GM20431 (cell line): ENCODE results near the gene NPR1.
"Not testable (repeated sequence)": the region's sequence is repeated elsewhere in the genome, so short reads cannot be mapped to it uniquely, and the experiment has no call there.

ENCODE experiments used
- in situ Hi-C: fragments of 300-500 bp; cut with MseI, MboI; formaldehyde crosslinking; loops from one replicate; pipeline ENCODE4 v1.15.0; 2020; ENCODE audit warnings: low sequenced_read_pairs; ENCODE audit not compliant: unreplicated experiment

NPR1 gene

DNA sequence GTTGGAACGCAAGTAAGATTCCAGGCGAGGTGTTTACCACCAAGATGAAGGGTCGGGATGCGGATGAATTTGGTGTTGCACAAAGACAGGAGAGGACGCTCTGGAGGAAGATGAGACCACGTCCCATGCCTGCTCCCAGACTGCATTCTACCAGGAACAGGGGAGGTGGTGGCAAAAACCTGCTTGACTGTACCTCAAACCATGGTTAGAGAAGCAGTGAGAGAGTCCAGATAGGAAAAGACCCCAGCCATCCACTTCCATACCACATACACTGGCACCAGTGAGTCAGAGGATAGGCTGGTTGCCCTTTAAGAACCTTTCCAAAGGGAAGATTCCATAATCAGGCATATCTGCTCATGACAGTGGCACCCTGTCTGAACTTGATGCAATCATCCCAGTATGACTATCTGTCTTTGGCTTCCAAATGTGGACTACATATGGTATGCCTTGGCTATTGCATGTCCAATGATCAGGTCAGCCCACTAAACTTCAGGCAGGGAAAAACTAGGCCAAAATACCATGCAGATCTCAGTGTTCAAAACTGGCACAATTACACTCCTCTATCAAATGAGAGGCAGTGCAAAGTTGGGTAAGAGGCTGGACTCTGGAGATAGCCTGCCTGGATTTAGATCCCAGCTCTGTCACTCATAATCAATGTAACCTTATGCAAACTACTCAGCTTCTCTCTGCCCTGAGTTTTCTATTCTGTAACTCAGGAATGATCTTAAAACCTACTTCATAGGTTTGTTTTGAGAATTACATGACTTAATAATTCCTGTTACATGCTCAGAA is 20.6 kb downstream of the NPR1 start:
- in situ Hi-C loops: no loop called here

DNA sequence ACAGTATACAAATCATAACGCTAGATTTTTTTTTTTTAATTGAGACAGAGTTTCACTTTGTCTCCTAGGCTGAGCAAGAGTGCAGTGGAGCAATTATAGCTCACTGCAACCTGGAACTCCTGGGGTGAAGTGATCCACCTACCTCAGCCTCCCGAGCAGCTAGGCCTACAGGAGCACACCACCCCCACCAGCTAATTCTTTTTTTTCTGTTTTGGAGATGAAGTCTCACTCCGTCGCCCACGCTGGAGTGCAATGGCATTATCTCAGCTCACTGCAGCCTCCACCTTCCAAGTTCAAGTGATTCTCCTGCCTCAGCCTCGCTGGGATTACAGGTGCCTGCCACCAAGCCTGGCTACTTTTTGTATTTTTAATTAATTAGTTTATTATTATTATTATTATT is 21.3 kb downstream of the NPR1 start:
- in situ Hi-C loops: no loop called here

DNA sequence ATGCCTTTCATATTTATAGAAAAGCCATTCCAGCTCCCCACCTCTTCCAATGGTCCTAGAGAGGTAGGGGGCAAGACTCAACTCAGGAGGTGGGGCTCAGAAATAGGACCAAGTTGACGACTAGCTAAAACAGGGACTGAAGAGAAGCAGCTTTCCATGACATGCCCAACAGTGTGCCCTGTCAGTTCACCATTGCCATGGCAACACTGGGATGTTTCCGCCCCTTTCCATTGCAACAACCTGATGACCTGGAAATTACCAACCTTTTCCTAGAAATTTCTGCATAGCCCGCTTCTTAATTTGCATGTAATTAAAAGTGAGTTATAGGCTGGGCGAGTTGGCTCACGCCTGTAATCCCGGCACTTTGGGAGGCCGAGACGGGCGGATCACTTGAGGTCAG is 27.0 kb downstream of the NPR1 start:
- in situ Hi-C loops: no loop called here

DNA sequence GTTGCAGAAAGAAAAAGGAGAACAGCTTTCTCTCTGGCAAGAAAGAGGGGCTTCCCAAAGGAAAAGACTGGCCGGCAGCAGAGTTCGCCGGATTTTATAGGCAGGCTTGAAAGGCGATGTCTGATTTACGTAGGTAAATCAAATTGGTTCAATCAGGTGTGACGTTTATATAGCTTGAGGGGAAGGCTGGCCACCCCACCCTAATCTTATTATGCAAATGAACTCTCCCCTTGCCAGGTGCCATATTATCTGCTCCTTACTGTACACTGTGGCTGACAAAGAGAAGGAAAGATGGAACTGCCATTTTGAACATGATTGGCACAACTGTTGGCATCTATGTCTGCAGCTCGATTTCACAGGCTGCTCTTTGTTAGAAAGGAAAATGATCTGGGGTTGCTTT is 32.5 kb downstream of the NPR1 start:
- in situ Hi-C loops: no loop called here

DNA sequence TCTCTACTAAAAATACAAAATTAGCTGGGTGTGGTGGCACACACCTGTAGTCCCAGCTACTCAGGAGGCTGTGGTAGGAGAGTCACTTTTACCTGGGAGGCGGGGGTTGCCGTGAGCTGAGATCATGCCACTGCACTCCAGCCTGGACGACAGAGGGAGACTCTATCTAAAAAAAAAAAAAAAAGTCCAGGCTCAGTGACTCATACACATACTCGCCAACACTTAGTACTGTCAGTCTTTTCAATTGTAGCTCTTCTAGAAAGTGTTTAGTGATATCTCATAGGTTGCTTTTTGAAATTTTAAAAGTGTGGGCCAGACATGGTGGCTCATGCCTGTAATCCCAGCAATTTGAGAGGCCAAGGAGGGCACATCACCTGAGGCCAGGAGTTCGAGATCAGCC is 37.7 kb downstream of the NPR1 start:
- in situ Hi-C loops: not testable (repeated sequence)

DNA sequence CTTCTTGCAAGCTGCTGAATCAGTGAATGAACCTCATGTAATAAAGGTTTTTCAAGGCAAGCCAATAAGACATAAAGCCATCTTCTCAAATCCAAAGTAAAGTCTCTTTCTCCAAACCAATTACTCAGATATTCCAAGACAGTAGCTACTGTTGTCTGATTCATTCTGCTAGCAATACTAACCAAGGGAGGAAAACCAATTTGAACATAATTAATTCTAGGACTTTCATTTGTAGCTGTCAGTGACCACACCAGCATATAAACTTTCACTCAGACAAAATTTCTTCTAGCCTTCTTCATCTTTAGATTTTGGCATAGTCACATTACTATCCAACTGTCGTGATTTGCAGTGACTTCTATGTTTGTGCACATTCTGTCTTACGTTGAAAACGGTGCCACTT is 38.8 kb downstream of the NPR1 start:
- in situ Hi-C loops: no loop called here

DNA sequence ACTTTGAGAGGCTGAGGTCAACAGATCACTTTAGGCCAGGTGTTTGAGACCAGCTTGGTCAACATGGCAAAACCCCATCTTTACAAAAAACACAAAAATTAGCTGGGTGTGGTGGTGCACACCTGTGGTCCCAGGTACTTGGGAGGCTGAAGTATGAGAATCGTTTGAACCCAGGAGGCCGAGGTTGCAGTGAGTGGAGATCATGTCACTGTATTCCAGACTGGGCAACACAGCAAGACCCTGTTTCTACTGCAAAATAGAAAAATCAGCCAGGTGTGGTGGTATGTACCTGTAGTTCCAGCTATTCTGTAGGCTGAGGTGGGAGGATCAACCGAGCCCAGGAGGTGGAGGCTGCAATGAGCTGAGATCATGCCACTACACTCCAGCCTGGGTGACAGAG is 45.2 kb downstream of the NPR1 start:
- in situ Hi-C loops: no loop called here

DNA sequence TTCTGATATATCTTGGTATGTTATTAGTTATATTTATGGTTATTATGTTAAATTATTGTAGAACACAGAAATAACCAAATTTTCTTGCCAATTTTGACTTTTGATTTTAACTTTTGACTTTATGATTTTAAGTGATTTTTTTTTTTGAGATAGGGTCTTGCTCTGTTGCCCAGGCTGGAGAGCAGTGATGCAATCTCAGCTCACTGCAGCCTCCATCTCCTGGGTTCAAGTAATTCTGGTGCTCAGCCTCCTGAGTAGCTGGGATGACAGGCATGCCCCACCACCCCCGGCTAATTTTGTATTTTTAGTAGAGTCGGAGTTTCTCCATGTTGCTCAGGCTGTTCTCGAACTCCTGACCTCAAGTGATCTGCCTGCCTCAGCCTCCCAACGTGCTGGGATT is 46.1 kb downstream of the NPR1 start:
- in situ Hi-C loops: not testable (repeated sequence)

DNA sequence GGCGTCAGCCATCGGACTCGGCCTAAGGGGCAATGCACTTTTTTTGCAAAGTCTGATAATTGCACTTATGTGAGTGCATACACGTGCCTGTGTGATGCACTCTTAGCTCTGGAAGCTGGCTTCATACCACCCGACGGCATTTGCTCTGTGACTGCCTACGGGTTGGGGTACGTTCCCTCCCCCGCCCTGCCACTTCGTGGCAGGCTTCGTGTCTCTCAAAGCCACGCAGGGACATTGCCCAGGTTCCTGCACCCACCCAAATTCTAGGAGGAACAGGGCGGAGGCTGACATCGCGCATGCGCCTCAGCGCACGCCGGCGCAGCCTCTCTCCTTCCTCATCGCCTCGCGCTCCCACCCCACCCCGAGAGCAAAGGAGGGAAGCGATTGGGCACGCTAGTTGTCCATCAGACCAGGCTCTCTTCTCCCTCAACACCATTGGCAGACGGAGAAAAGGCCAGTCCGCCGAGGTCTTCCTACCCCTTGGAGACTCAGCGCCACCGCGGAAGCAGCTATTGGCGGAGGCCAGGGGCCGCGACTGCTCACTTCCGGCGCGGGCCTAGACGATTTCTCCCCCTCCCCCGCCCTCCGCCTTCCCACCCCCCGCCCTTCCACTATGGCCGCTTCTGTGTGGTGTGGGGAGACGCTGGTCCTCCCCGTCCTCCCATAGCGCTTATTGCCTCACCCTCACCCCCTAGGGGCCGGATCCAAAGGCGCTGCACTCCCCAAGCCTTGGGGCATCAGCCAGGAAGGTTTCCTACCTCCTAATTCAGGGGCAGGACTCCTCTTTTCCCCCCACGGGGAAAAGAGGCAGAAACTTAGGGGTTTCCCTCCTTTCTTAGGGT is 49.2 kb downstream of the NPR1 start, which contains the start of gene INTS3:
INTS3 (plus strand) TSS at position 588 of the 842 bp plus-strand sequence. CDS start 585 bp downstream, outside the sequence.
- in situ Hi-C loops: no loop called here

DNA sequence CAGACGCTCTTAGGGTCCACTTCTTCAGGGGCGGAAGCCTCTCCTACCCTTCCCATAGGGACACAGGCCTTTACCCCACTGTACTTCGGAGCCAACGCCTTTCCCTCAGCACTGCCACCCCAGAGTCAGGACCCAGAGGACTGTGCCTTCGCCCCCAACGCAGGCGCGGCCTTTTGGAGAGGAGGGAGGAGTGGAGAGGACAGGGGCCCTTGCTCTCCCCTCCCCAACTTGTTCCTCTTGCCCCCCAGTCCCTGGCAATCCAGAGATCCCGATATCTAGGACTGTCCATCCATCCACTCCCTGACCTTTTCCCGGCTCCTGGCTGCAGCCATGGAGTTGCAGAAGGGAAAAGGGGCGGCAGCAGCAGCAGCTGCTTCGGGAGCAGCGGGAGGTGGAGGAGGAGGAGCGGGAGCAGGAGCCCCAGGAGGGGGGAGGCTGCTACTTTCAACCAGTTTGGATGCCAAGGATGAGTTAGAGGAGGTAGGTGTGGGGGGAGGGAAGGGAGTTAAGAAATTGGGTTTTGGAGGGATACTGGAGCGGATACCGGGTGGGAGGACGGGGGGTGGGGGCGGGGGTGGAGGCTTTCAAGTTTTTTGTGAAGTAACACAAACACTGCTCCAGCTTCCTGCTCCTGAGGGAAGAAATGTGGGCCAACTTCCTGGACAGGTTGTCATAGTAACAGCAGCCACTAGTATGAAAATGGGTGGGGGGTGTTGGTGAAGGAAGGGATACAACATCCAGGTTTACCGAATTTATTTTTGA is 50.0 kb downstream of the NPR1 start:
- in situ Hi-C loops: no loop called here

DNA sequence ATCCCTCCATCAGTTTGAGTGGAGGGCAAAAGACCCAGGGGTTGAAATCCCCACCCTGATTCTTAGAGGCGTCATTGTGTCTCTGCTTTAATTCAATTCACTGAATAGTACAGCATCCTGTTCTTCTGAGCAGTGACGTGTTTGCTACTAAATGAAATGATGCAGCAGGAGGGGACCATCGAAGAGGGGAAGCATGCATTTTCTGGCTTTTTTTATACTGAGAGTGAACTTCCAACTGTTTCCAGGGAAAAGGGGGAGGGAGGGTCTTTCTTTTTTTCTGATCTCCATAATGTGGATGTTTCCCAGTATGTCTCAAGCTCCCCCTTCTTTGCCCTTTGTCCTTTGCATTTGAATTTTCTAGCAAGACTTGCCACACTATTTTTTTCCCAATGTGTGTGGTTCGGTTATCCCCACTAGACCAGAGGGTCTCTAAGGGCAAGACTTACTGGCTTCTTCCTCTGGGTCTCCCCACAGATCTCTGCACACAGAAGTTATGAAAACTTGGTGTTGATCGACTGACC is 52.0 kb downstream of the NPR1 start:
- in situ Hi-C loops: no loop called here

DNA sequence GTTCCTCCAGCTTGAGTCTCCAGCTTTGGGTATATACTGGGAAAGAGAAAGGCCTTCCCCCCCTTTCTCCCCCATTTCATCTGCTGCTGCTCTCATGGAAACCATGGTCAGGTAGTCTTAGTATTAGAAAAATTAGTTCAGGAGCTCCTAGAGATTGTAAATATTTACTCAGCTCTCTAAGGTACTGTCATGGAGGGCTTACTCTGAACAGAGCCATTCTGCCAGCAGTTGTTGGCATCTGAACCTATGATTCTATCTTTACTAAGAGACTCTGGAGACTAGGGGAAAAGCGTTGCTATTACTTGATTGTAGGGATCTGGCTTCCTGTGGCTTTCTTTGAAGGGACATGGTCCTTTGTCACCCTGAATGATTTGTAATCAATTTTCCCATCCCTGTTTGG is 55.5 kb downstream of the NPR1 start:
- in situ Hi-C loops: no loop called here

DNA sequence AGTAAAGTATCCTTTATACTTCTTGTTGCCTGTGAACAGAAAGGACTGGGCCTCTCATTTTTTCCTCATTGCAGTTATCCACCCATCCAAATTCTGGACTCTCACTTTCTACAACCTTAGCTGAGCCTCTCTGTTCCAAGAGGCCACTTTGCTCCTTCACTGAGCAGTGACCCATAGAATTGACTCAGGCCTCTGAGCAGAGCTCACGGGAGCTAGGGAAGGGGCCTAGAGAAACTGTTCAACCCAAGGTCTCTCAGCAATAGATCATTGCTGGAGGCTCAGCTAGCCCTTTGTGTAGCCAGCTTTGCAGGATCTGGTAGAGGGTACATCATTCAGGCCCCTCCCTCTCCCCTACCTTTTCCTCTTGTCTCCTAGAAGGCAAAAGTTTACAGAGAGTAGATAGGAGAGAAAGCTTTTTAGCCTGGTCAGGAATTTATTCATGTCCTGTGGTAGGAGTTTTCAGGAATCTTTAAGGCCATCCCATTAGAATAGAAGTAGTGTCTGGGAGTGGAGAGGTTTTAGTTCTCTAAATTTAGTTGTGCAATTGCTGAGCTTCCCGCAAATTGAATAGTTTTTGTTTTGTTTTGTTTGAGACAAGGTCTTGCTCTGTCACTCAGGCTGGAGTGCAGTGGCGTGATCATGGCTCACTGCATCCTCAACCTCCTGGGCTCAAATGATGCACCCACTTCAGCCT is 56.1 kb downstream of the NPR1 start:
- in situ Hi-C loops: no loop called here

DNA sequence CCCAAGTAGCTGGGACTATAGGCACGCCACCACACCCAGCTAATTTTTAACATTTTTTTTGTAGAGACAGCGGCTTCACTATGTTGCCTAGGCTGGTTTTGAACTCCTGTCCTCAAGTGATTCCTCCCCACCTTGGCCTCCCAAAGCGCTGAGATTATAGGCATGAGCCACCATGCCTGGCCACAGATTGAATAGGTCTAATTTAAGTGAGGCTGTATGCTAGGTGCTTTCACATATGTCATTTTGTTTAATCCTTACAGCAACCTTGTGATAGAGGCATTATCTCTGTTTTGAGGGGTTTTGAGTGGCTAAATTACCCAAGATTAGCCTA is 56.6 kb downstream of the NPR1 start:
- in situ Hi-C loops: no loop called here

DNA sequence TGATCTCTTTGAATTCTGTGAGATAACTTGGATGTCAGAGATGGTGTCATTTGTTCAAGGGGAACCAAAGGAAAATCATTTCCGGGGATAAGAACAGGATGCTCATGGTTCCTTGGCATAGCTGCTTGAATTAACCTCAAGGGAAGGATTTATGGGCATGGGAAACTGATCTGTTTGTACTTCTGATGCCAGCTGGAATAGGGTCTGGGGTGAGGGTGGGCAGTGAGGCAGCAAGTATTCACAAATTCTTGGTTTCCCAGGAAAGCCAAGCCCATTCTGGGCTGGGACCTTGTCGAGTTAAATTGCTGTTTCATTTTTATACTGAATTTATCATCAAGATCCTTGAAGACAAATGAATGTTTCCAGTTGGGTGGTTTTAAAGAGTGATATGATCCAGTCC is 63.5 kb downstream of the NPR1 start:
- in situ Hi-C loops: loop anchor here (10.0 kb wide), 1 partner anchor 67 kb away; the partner anchor contains the start of genes ILF2 and NPR1

DNA sequence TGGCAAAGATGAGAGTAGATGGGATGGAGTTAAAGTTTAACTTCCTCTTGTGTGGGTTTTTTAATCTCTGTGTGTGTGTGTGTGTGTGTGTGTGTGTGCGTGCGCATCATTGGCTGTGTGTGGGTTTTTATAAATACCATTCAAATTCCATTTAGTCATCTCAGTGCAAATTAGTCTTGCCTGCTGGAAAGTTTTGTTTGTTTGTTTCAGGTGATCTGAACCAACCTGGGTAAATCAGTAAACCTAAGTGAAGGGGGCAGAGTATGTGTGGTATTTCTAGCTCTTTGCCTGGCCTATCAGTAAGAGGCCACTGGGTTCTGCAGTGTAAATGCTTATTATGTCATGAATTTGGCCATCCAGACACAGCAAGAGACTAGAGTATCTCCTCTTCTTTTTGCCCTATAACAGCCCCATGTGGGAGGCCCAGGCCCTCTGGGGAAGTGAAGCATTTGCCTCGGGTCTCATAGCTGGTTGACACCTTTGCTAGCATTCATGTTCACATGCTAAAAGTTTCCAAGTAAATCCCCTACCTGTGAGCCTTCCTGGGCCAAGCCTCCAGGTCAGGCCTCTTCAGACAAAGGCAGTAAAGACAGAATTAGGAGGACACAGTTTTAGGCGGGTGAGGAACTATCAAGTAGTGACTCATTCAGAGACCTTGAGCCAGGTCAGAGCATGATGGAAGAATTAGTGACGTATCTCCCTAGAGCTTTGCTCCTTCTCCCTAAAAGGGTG is 64.1 kb downstream of the NPR1 start:
- in situ Hi-C loops: loop anchor here (10.0 kb wide), 1 partner anchor 68 kb away; the partner anchor contains the start of genes ILF2 and NPR1
